Stimulated activated CD8-positive, alpha-beta memory T cell treated with anti-CD3 and anti-CD28 coated beads, Interleukin-7, amount 100 ng/mL, for 24 hours (primary cell): ENCODE measurements around the gene APOOL.
"Not testable (repeated sequence)": the region's sequence is repeated elsewhere in the genome, so short reads cannot be mapped to it uniquely, and the experiment has no call there.

Experiments
- DNase-seq: peaks from one replicate; pipeline ENCODE4 v3.0.0-alpha.2; 2020; ENCODE audit warnings: low read depth

Gene APOOL

GRCh38 chrX:85003655-85004244, at the start of gene APOOL:
Gene APOOL (plus strand): TSS chrX:85003877. CDS start chrX:85003913, 36 bp downstream.
- peak; percentile 66 for DNase-seq

- no peak for DNase-seq
These were observed 47.4 kb upstream of the APOOL start for GRCh38 chrX:84956304-84956703.

- DNase-seq = no peak
These were observed 28.9 kb upstream of the APOOL start for GRCh38 chrX:84974803-84975202.

GRCh38 chrX:84991739-84992138, 11.9 kb upstream of the APOOL start:
- DNase-seq = not testable (repeated sequence)

GRCh38 chrX:84993150-84993549, 10.5 kb upstream of the APOOL start:
- no peak for DNase-seq

- no peak for DNase-seq
These were observed 2.3 kb upstream of the APOOL start for GRCh38 chrX:85001344-85001743.

- DNase-seq = no peak
These were observed 578 bp downstream of the APOOL start for GRCh38 chrX:85004255-85004654.

GRCh38 chrX:85012098-85012497, 8.4 kb downstream of the APOOL start:
- DNase-seq = no peak

GRCh38 chrX:85015351-85015750, 11.7 kb downstream of the APOOL start:
- not testable (repeated sequence) for DNase-seq

- DNase-seq = no peak
These were observed 14.0 kb downstream of the APOOL start for GRCh38 chrX:85017721-85018120.

GRCh38 chrX:85018471-85018870, 14.8 kb downstream of the APOOL start:
- no peak for DNase-seq

GRCh38 chrX:85020216-85020615, 16.5 kb downstream of the APOOL start:
- DNase-seq = no peak

GRCh38 chrX:85024044-85024443, 20.4 kb downstream of the APOOL start:
- no peak for DNase-seq

- no peak for DNase-seq
These were observed 20.9 kb downstream of the APOOL start for GRCh38 chrX:85024562-85024961.

- DNase-seq = no peak
These were observed 22.5 kb downstream of the APOOL start for GRCh38 chrX:85026170-85026569.

GRCh38 chrX:85029043-85029442, 25.4 kb downstream of the APOOL start:
- DNase-seq = no peak

- DNase-seq = no peak
These were observed 27.8 kb downstream of the APOOL start for GRCh38 chrX:85031505-85031904.

GRCh38 chrX:85037114-85037513, 33.4 kb downstream of the APOOL start:
- DNase-seq = no peak

- DNase-seq = no peak
These were observed 48.0 kb downstream of the APOOL start for GRCh38 chrX:85051627-85052026.

- no peak for DNase-seq
These were observed 48.5 kb downstream of the APOOL start for GRCh38 chrX:85052205-85052604.

GRCh38 chrX:85052636-85053343, 49.1 kb downstream of the APOOL start:
- DNase-seq = no peak

GRCh38 chrX:85065512-85066198, 62.0 kb downstream of the APOOL start:
- no peak for DNase-seq

- not testable (repeated sequence) for DNase-seq
These were observed 73.6 kb downstream of the APOOL start for GRCh38 chrX:85077247-85077646.
